Left colon (tissue), 2 donors: ENCODE data around the gene DDR2. TPM values are rescaled to one million over a fixed set of nuclear protein-coding genes. Genes with fewer than 3 reads are reported as not detected.

Experiments used
- ATAC-seq: fragments of 200-7000 bp; cut with Tn5 transposase; one replicate; pipeline ENCODE4 v1.9.1; 2020; ENCODE audit warnings: mild to moderate bottlenecking, moderate library complexity
- DNase-seq, 2 donors: peaks; one replicate each; pipeline ENCODE4 v3.0.0-alpha.2; 2020
- intact Hi-C, 2 donors: fragments of 100-400 bp; cut with DNase I in 1 of 2; cut with micrococcal nuclease in 1 of 2; formaldehyde crosslinking; loops; one replicate each; pipeline versions ENCODE4 v1.11.2 to v1.14.0; 2022; cut with DNase I, micrococcal nuclease
- total RNA-seq, 2 donors: library from RNA; stranded (reverse); fragmentation: NEBNext Ultra II Directional; extraction: Animal tissue kit (Norgen Biotek cat#: 25700); gene quantifications; one replicate each; pipeline ENCODE4 v1.2.1, GENCODE V29; 2021
- donor health status: DM: no; HTN: no; CAD: no.
- donor health status: DM: yes; HTN: yes; CAD: no.

The DDR2 gene
- total RNA-seq, 2 donors from 2014 or later, result 18.7 to 36.9 TPM

DNA sequence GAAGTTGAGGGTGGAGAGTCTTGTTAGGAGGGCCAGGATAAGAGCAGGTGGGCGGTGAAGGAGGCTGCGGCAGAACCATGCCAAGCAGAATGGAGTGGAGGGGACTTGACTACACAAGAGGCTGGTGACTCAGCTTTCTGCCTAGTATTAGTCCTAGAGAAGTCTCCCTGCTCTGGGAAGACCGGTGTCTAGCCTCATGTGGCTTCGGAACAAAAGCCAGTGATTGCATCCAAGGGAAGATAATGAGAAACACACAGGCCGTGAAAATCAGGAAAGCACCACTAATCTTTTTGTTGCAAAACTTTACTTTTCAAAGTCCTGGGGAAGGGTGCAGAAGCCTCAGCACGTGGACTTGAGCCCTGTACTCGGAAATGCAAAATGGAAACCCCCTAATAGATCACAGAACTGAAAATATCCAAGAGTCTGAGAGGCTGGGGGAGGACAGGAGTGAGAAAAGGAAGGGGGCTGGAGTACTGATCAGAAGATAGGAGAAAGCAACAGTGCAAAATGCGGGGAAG lies 31.4 kb downstream of the DDR2 start:
- ATAC-seq (no peak), DNase-seq (no peak)
- intact Hi-C loops, result no loop called here

DNA sequence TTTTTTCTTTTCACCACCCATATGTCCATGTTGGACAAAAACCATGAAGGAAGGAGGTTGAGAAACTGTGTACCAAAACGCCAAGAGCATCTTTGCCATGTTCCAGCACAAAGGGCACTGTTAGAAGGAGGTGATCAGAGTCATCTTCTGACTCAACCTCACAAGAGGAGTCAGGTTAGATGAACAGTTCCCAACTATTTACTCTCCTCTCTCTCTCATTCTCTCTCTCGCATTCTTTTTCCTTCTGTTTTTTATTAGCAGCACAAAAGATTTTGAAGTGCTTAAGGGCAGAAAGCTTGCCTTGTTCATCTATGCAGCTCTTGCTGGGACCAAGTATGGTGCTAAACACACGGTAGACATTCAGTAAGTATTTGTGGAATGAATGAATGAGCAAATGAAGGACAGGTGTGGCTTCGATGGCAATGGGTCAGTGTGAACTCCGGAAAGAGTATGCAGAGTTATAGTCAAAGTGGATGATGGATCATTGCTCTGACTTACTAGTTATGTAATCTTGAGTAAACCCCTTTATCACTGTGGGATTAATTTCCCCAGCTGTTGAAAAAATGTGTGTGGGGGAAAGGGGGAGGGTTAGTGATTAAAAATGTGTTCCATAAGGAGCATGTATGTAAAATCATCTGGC lies 33.9 kb downstream of the DDR2 start:
- ATAC-seq, result no peak
- no peak for DNase-seq
- intact Hi-C loops, result no loop called here

DNA sequence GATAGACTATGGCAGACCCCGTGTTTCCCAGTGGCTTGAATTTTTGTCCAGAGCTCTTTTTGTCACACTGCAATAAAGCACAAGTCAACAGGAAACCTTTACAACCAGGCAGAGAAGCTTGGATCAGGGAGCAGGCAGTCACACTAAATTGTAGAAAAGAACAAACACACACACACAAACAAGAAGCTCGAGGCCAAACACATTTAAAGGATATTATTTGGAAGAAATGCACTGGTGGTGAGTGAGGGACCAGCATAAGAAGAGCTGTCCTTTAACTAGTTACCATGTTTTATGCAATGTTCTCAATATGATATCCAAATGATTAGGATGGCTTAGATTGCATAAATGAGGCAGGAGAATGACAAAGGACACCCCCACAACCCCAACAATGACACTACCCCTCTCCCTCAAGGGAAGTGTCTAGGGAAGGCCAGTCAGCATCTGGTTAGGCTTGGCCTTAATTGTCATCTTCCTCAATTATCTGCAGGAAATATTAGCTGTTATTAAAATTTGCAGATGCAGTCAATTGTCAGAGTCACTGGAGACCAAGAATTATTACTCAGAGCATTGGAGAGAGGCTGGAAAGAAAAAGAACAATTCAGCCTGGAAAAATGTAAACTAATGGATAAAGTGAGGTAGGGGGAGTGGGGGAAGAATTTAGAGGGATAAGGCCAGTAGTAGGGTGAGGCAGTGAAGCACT lies 35.3 kb downstream of the DDR2 start:
- DNase-seq (no peak), ATAC-seq (no peak)
- intact Hi-C loops, result no loop called here

DNA sequence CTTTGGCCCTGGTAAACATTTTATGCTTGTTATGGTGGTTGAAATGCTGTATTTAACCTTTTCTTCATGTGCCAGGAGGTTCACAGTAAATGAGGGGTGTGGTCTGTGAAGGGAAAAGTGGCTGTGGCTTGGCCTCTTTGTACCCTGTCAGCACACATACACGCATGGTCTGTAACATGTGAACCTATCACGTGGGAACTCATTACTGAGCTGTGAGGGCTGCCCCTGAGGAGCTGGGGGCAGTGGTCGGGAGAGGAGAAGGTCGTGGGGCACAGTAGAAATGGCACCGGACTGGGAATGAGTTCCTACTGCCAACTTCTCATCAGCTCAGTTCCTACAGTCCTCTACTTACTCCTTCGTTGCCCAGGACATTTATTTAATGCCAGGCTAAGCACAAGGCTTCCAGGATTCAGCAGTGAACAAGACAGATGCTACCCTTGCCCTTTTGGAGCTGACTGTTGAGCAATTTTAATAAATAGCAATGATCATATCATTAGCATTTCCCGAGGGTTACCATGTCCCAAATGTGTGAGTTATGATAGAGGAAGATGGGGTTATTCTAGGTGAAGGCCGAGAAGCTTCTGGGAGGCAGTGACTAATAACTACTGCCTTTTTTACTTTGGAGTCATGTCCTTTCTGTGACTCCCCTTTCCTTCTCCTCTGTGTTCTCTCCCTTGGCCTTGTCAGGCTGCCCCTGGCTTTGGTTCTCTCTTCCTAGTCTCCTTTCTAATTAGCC lies 38.8 kb downstream of the DDR2 start:
- intact Hi-C loops, result no loop called here
- no peak for DNase-seq
- no peak for ATAC-seq

DNA sequence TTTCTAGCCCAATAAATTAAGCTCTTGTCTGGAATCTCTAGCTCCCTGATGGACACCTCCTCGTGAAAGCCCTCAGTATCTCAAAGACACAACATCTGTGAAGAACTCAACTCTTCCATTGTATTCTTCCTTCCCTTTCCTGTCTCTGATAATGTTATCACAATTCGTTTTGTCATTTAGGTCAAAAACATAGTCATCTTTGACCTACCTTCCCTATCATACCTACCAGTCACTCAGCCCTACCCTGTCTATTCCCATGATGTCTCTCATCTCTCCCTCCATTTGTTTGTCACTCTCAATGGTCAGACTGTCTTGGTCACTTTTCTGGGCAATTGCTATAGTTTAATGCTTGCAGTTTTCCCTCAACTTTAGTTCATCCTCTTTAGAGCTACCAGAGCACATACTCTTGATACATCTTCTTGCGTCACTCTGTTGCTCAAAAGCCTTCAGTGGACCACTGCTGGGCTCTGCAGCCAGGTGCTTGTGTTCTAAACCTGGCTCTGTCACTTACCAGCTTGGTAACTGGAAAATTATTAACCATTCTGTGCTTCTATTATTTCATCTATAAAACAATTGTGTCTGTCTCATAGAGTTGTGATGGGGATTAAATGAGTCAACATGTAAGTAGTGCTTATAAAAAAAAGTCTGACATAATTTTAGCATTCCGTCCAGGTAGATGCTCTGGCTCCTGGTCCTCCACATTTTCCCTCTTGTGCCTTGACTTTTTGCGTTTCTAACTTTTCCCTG lies 39.6 kb downstream of the DDR2 start:
- DNase-seq, result no peak
- intact Hi-C loops, result no loop called here
- ATAC-seq, result no peak

DNA sequence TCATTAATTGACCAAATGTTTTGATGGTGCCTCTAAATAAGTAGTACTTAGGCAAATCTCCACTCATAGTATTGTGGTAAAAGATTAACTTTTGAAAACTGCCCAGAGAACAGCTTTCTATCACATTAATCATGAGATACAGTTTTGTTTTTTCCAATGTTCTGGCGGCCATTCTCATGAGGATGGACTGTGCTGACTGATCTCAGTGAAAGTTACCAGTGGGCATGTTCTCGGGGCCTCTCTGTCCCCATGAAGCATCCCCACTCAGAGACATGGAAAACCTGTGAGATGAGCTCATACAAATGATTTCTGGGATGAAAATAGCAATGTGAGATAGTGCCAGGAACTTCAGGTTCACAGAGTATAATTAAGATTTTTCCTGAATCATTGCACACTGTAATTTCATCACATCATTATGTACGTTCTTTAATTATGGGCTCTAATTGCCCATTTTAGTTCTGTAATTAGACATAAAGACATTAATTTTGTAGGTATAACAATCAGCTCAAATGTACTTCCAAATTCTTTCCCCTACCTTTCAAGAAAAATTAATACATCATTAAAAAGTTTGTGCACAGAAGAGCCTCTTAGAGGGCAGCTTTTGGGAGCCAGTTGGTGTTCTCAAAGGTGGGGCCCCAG lies 40.5 kb downstream of the DDR2 start:
- intact Hi-C loops, result no loop called here
- DNase-seq (no peak), ATAC-seq (no peak)

DNA sequence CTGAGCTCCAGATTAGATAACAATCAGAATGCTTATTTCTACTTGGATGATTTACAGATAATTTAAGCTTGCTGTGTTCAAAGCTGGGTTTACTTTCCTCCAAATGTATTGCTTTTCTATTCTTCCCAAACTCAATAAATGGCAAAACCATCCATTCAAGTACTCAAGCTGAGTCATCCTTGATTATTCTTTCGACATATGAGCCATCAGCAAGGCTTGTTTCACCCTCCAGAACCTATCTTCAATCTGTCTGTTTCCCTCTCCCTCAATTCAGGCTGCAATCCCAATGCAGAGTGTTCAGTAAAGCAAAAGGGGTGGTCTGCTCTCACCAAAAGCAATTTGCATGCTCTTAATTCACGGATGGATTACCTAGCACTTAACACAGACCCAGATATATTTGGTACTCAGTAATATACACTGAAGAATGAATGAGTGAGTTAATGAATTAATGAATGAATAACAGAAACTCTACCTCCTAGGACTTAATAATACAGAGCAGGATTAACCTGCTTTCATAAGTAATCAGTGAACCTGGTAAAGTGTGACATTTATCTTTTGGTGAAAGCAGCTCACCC lies 41.9 kb downstream of the DDR2 start:
- no peak for ATAC-seq
- intact Hi-C loops, result no loop called here
- no peak for DNase-seq

DNA sequence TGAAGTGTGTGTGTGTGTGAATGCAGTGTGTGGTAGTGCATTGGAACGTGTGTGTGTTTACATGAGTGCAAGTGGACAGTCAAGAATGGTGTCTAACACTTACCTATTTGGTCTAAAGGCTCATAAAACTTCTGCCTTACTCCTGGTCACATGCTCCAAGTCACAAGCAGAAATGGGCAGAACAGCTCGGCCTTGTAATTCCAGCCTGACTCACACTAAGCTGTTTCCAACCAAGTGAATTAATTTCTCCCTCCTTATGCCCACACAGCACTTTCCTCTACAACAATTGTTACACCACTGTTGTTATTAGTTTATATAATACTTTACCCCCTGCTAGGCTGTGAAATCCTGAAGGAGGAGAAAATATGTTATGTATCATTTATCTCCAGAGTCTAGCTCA lies 43.8 kb downstream of the DDR2 start:
- intact Hi-C loops, result no loop called here
- no peak for ATAC-seq
- DNase-seq, result no peak

DNA sequence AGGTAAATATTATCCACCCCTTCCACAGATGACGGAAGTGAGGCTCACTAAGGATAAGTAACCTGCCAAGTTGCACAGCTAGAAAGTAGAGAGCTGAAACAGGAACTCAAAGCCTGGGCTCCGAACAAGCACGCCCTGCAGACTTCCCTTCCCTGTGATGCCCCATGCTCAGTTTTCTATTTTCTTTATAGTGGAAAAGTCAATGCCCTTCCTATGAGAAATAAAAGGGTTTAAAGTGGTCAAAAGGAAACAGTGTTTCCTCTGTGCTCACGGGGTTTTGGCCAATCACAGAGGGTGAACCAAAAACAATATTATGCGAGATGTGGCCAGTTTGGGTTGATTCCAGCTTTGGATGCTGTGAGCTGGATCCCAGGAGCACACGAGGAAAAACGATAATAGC lies 44.5 kb downstream of the DDR2 start:
- ATAC-seq (no peak), DNase-seq (no peak)
- intact Hi-C loops, result no loop called here

DNA sequence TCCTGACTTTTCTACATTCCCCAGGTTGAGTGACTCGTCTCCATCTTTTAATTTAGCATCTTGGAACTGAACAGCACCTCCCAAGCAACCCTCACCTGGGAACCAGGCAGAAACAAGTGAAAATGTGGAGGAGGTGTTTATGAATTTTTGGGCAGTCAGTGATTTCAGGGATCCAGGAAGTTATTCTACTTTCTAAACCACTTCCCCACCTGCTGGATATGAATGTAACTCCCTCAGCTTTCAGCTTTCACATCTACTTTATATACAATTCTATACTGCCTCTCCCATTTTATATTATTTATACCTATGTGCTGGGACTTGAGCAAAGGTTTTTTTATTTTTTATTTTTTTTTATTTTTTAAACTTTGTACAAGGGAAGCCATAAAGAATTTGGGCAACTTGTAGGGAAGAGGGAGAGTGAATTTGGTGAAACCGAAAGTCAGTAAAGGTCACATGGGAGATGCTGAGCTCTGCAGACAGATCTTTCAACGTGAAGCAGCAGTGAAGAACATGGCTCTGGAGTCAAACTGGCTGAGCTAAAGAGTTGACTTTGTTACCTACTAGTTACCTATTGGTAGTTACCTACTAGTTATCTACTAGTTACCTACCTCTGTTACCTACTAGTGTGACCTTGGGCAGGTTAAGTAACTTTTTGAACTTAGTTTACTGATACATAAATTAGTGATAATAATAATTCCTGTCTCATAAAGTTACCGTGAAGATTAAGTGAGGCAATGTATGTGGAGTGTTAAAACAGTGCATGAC lies 45.5 kb downstream of the DDR2 start:
- ATAC-seq, result no peak
- no peak for DNase-seq
- intact Hi-C loops, result no loop called here

DNA sequence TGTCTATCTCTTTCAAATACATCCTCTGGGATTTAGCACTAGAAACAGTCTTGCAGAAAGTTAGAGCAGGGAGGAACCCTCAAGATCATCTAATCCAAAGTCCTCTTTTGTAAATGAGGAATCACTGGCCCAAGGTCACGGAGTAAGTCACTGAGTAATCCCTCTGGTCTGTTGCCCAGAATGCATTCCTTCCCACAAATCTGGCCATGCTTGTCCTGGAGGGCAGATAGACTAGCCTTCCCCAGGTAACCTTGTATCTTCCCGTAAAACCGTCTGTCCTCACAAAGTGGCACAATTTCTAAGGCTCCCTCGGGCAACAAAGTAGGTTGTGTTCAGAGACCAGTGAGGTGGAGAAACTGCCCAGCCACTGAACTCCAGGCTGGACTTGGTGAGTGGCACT lies 46.2 kb downstream of the DDR2 start:
- ATAC-seq, result no peak
- intact Hi-C loops, result no loop called here
- DNase-seq, result no peak

DNA sequence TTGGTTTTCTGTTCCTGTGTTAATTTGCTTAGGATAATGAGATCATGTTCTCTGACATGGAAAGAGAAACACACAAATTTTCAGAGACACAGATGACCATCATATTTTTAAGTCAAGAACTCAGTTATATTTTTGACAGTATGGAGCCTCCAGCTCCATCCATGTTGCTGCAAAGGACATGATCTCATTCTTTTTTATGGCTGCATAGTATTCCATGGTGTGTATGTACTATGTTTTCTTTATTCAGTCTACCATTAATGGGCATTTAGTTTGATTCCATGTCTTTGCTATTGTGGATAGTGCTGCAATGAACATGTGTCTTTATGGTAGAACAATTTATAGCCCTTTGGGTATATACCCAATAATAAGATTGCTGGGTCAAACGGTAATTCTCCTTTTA lies 47.0 kb downstream of the DDR2 start:
- ATAC-seq (no peak), DNase-seq (no peak)
- intact Hi-C loops, result no loop called here

DNA sequence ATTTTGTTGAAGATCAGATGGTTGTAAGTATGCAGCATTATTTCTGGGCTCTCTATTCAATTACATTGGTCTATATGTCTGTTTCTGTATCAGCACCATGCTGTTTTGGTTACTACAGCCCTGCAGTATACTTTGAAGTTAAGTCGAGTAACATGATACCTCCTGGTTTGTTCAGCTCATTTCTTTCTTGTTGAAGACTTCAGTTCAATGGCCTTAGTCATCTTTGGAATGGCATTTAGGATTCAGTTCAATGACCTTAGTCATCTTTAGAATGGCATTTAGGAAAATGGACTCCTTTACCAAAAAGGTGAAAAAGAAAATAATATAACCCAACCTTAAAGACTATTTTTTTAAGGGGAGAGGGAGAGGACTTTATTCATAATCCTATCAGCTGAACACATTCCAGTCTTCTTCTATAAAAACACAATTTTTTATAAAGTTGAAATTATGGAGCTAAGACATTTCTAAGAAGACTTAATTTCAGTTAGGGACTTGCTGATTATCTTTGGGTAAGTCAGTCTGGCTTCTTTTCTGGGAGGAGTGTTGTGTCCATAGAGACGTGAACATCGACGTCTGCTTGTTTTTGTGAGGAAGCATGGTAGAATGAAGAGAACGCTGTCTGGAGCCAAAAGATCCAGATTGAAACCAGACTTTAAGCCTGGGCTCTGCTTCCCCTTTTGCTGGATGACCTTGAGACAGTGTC lies 48.3 kb downstream of the DDR2 start:
- intact Hi-C loops, result no loop called here
- no peak for ATAC-seq
- DNase-seq, result no peak

DNA sequence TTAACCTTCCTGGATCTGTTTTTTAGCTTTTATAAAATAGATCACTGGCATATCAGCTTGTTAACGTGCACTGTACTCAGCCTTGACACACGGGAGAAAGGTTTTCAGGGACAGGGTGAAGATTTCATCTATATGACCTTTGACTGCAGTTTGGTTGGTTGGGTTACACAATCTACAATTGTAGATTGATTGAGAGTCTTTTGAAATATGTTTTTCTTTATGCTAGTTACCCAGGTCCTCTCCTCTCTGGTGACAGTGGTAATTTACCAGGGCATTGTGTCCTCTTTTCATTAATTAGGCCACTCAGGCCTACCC lies 48.8 kb downstream of the DDR2 start:
- intact Hi-C loops, result no loop called here
- DNase-seq (no peak), ATAC-seq (no peak)

DNA sequence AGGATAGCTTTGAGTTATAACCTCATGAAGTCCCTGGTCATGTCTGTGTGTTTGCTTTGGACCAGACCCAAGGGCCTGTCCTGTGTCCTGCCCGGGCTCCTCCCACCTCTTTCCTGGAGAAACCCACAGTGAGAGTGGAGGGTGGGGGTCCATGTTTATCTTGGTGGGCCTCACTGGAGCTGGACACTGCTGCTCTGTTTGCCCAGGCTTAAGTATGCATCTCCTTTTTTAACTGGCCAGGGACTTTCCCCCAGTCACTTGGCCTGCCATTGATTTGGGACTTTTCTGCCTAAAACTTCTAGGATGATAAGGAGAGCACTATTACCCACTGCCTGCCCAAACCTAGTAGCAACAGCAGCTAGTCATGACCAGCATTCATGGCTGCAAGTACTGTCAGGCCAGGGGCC lies 49.8 kb downstream of the DDR2 start:
- ATAC-seq, result peak; percentile 26
- DNase-seq, result no peak
- intact Hi-C loops, result no loop called here

DNA sequence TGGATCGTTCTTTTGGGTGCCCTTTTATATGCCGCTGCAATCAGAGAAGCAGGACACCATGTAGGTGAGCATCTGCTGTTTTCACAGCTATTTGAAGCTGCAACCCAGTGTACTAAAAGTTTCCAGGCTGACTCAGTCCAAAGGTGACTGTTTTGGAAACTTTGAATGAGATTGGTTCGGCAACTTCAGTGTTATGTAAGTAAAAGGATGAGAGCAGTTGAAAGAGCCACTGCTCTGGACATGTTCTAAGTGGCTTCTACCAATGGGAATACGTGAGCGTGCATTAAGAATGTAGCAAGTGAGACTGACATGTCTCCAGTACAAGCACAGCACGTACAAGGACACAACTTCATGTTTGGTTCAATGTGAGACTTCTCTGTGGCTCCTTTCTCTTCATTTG lies 55.6 kb downstream of the DDR2 start:
- no peak for ATAC-seq
- intact Hi-C loops, result no loop called here
- DNase-seq, result no peak

DNA sequence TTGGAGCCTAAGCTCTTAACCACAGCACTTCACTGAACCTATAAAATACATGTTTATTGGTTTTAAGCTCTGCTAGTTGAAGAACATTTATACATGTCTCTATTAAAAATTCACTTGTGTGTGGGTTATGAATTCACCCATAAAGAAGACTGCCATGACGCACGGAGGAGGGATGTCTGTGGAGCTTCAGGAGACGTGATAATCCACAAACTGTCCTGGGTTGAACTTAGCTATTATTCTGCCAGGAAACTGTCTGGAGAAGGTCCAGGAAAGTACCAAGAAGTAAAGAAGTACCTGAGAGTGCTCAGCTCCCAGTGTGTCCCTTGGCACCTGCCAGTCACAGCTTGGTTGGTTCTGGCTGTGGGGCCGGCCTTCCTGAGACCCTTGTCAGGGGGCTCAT lies 56.3 kb downstream of the DDR2 start:
- intact Hi-C loops, result no loop called here
- DNase-seq, result peak in 1 of 2 donors; percentile 60
- ATAC-seq, result no peak

DNA sequence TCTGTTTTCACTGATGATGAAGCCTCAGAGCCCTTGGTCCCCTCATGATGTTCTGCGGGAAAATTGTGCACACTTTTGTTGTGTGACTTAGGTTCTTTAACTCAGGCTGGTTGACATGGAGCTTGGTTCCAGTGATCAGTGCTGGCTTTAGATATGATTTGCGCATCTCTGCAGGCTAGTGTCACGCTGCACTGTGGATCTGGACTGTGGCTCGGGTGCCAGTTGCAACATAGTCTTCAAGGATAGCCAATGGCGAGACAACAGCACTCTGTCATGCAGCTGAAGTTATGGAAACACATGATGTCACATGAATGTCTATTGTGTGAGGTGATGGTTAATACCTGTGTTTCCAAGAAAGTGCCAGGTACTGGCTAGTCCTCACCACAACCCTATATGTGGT lies 56.7 kb downstream of the DDR2 start:
- DNase-seq (no peak), ATAC-seq (no peak)
- intact Hi-C loops, result no loop called here
